ENCODE data around the gene DNER.

The DNER gene

GRCh38 chr2:229731916-229732315, 17.6 kb upstream of the DNER start:
- Histone ChIP-seq H3K27ac (ENCODE audit: low read length) (no peak overlapping the region), H3K79me2 (ENCODE audit: low read length) (no peaks in the 10 kb centered on the region), H3K9me3 (ENCODE audit: insufficient read depth, low read length) (no peaks in the 10 kb centered on the region), H4K20me1 (ENCODE audit: insufficient read depth, low read length) (no peaks in the 10 kb centered on the region), H3K27me3 (ENCODE audit: low read depth, low read length) (no peaks in the 10 kb centered on the region), H3K4me3 (ENCODE audit: low read length) (no peak overlapping the region), H3K4me1 (ENCODE audit: low read length) (no peaks in the 10 kb centered on the region), H2AFZ (ENCODE audit: low read depth, low read length) (no peak overlapping the region), H3K4me2 (ENCODE audit: low read length) (no peak overlapping the region), H3K9ac (ENCODE audit: low read length) (no peak overlapping the region), H3K36me3 (replicated peaks; ENCODE audit: low read depth, low read length) (no peaks in the 10 kb centered on the region)
- TF ChIP-seq CTCF (IDR thresholded peaks at IDR 0.05; ENCODE audit: low read depth, low read length) (no peak), EZH2phosphoT487 (IDR thresholded peaks at IDR 0.05; ENCODE audit: low read depth) (no peak)

GRCh38 chr2:229731363-229731762, 17.0 kb upstream of the DNER start:
- Histone ChIP-seq H3K4me2 (ENCODE audit: low read length) (no peak overlapping the region), H3K36me3 (replicated peaks; ENCODE audit: low read depth, low read length) (no peaks in the 10 kb centered on the region), H3K9ac (ENCODE audit: low read length) (no peak overlapping the region), H3K27ac (ENCODE audit: low read length) (no peak overlapping the region), H3K4me3 (ENCODE audit: low read length) (no peak overlapping the region), H2AFZ (ENCODE audit: low read depth, low read length) (no peak overlapping the region), H3K79me2 (ENCODE audit: low read length) (no peaks in the 10 kb centered on the region), H4K20me1 (ENCODE audit: insufficient read depth, low read length) (no peaks in the 10 kb centered on the region), H3K27me3 (ENCODE audit: low read depth, low read length) (no peaks in the 10 kb centered on the region), H3K9me3 (ENCODE audit: insufficient read depth, low read length) (no peaks in the 10 kb centered on the region), H3K4me1 (ENCODE audit: low read length) (no peaks in the 10 kb centered on the region)
- TF ChIP-seq EZH2phosphoT487 (IDR thresholded peaks at IDR 0.05; ENCODE audit: low read depth) = no peak
- TF ChIP-seq CTCF (IDR thresholded peaks at IDR 0.05; ENCODE audit: low read depth, low read length) = no peak

GRCh38 chr2:229728370-229728769, 14.0 kb upstream of the DNER start:
- Histone ChIP-seq H3K9me3 (ENCODE audit: insufficient read depth, low read length) (no peaks in the 10 kb centered on the region), H3K27me3 (ENCODE audit: low read depth, low read length) (no peaks in the 10 kb centered on the region), H3K4me2 (ENCODE audit: low read length) (no peak overlapping the region), H4K20me1 (ENCODE audit: insufficient read depth, low read length) (no peaks in the 10 kb centered on the region), H3K27ac (ENCODE audit: low read length) (no peak overlapping the region), H3K4me1 (ENCODE audit: low read length) (no peaks in the 10 kb centered on the region), H3K4me3 (ENCODE audit: low read length) (no peak overlapping the region), H3K9ac (ENCODE audit: low read length) (no peak overlapping the region), H3K36me3 (replicated peaks; ENCODE audit: low read depth, low read length) (no peaks in the 10 kb centered on the region), H3K79me2 (ENCODE audit: low read length) (no peaks in the 10 kb centered on the region), H2AFZ (ENCODE audit: low read depth, low read length) (no peak overlapping the region)
- no peak for TF ChIP-seq EZH2phosphoT487 (IDR thresholded peaks at IDR 0.05; ENCODE audit: low read depth)
- no peak for TF ChIP-seq CTCF (IDR thresholded peaks at IDR 0.05; ENCODE audit: low read depth, low read length)

GRCh38 chr2:229726643-229727042, 12.3 kb upstream of the DNER start:
- no peaks in the 10 kb centered on the region for H3K36me3 ChIP-seq (replicated peaks; ENCODE audit: low read depth, low read length)
- no peak overlapping the region for H3K9ac ChIP-seq (ENCODE audit: low read length)
- no peaks in the 10 kb centered on the region for H3K79me2 ChIP-seq (ENCODE audit: low read length)
- no peak for TF ChIP-seq CTCF (IDR thresholded peaks at IDR 0.05; ENCODE audit: low read depth, low read length)
- no peak for TF ChIP-seq EZH2phosphoT487 (IDR thresholded peaks at IDR 0.05; ENCODE audit: low read depth)
- no peaks in the 10 kb centered on the region for H3K27me3 ChIP-seq (ENCODE audit: low read depth, low read length)
- H3K4me3 ChIP-seq (ENCODE audit: low read length) = no peak overlapping the region
- H3K9me3 ChIP-seq (ENCODE audit: insufficient read depth, low read length) = no peaks in the 10 kb centered on the region
- no peaks in the 10 kb centered on the region for H4K20me1 ChIP-seq (ENCODE audit: insufficient read depth, low read length)
- H3K4me1 ChIP-seq (ENCODE audit: low read length) = no peaks in the 10 kb centered on the region
- H3K27ac ChIP-seq (ENCODE audit: low read length) = no peak overlapping the region
- no peak overlapping the region for H3K4me2 ChIP-seq (ENCODE audit: low read length)
- H2AFZ ChIP-seq (ENCODE audit: low read depth, low read length) = no peak overlapping the region

Data from OCI-LY3 (cell line).